Osteoblast (primary cell): ENCODE results near the gene SAA4. TPM values are rescaled to one million over a fixed set of nuclear protein-coding genes. Genes with fewer than 3 reads are reported as not detected.

Experiments
- DNase-seq: peaks from one replicate; pipeline ENCODE4 v3.0.0; 2011; ENCODE audit warnings: low spot score, mixed read lengths; ENCODE audit not compliant: insufficient read length; ENCODE audit errors: missing footprints
- H2AFZ ChIP-seq: 2 replicates; pipeline ENCODE4 v1.6.0; 2011; ENCODE audit warnings: mild to moderate bottlenecking, low read length
- H3K27ac ChIP-seq: 2 replicates; pipeline ENCODE4 v1.5.1; 2011; ENCODE audit warnings: mild to moderate bottlenecking, low read depth, low read length, moderate library complexity
- H3K27me3 ChIP-seq: 2 replicates; pipeline ENCODE4 v1.6.0; 2012; ENCODE audit warnings: mild to moderate bottlenecking, control low read depth, inconsistent platforms, low read length, moderate library complexity; ENCODE audit not compliant: insufficient read depth
- H3K36me3 ChIP-seq: 2 replicates; pipeline ENCODE4 v1.5.1; 2011; ENCODE audit warnings: mild to moderate bottlenecking, low read length, control low read depth, moderate library complexity; ENCODE audit not compliant: insufficient read depth
- H3K4me1 ChIP-seq: 2 replicates; pipeline ENCODE4 v1.5.1; 2011; ENCODE audit warnings: mild to moderate bottlenecking, low read length, control low read depth, moderate library complexity; ENCODE audit not compliant: insufficient read depth
- H3K4me2 ChIP-seq: 2 replicates; pipeline ENCODE4 v1.6.0; 2011; ENCODE audit warnings: mild to moderate bottlenecking, low read length; ENCODE audit not compliant: insufficient read depth
- H3K4me3 ChIP-seq: fragments of 200-600 bp; sonication (generic); 3 replicates; pipeline ENCODE4 v1.5.1; 2012; ENCODE audit warnings: mild to moderate bottlenecking, low read length, inconsistent platforms; ENCODE audit not compliant: insufficient read depth
- H3K79me2 ChIP-seq: 2 replicates; pipeline ENCODE4 v1.6.0; 2012; ENCODE audit warnings: mild to moderate bottlenecking, low read length, control low read depth, inconsistent platforms; ENCODE audit not compliant: insufficient read depth
- H3K9me3 ChIP-seq: 2 replicates; pipeline ENCODE4 v1.5.1; 2011; ENCODE audit warnings: low read depth, low read length, control low read depth
- H4K20me1 ChIP-seq: 2 replicates; pipeline ENCODE4 v1.6.0; 2012; ENCODE audit warnings: mild to moderate bottlenecking, low read length, control low read depth; ENCODE audit not compliant: insufficient read depth
- total RNA-seq: library from RNA; depleted of rRNA; stranded (reverse); fragments of >200 nt; gene quantifications from 2 replicates; pipeline ENCODE4 v1.2.3, GENCODE V29; 2012
- TF ChIP-seq, protein P1 (sequence below): IDR thresholded peaks from 2 replicates; pipeline ENCODE4 v1.5.1; 2011; ENCODE audit warnings: mild to moderate bottlenecking, low read depth, low read length, moderate library complexity; ENCODE audit errors: extremely low read depth

SAA4 gene
- total RNA-seq, 1 donor = not detected

DNA sequence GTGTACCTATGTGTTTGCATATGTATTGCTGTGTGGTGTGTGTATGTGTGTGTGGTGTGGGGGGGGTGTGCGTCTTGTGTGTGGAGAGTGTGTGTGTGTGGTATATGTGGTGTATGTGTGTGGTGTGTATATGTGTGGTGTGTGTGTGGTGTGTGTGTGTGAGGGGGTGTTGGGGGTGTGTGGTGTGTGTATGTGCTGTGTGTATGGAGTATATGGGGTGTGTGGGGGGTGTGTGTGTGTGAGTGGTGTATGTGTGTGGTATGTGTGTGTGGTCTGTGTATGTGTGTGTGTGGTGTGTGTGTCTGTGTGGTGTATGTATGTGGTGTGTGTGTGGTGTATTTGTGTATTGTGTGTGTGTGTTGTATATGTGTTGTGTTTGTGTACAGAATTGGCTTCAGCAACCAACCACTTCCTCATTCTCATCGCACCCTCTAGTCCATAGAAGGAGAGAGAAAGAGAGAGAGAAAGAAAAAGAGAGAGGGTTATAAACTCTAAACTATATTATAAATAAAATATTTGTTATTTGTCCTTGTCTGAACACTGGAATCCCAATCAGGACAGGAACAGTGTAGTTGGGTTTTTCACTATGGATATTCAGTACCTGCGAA is 13.7 kb downstream of the SAA4 start:
- Histone ChIP-seq H3K9me3 (no peaks in the 10 kb centered on the region), H3K27ac (no peak overlapping the region), H3K79me2 (no peaks in the 10 kb centered on the region), H3K36me3 (no peaks in the 10 kb centered on the region), H2AFZ (no peak overlapping the region), H4K20me1 (no peaks in the 10 kb centered on the region), H3K4me1 (no peaks in the 10 kb centered on the region), H3K4me3 (no peak overlapping the region), H3K27me3 (peaks cover 5% of the 10 kb centered on the region), H3K4me2 (no peak overlapping the region)
- TF ChIP-seq, protein P1, sequence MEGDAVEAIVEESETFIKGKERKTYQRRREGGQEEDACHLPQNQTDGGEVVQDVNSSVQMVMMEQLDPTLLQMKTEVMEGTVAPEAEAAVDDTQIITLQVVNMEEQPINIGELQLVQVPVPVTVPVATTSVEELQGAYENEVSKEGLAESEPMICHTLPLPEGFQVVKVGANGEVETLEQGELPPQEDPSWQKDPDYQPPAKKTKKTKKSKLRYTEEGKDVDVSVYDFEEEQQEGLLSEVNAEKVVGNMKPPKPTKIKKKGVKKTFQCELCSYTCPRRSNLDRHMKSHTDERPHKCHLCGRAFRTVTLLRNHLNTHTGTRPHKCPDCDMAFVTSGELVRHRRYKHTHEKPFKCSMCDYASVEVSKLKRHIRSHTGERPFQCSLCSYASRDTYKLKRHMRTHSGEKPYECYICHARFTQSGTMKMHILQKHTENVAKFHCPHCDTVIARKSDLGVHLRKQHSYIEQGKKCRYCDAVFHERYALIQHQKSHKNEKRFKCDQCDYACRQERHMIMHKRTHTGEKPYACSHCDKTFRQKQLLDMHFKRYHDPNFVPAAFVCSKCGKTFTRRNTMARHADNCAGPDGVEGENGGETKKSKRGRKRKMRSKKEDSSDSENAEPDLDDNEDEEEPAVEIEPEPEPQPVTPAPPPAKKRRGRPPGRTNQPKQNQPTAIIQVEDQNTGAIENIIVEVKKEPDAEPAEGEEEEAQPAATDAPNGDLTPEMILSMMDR = no peak
- no peak for DNase-seq

DNA sequence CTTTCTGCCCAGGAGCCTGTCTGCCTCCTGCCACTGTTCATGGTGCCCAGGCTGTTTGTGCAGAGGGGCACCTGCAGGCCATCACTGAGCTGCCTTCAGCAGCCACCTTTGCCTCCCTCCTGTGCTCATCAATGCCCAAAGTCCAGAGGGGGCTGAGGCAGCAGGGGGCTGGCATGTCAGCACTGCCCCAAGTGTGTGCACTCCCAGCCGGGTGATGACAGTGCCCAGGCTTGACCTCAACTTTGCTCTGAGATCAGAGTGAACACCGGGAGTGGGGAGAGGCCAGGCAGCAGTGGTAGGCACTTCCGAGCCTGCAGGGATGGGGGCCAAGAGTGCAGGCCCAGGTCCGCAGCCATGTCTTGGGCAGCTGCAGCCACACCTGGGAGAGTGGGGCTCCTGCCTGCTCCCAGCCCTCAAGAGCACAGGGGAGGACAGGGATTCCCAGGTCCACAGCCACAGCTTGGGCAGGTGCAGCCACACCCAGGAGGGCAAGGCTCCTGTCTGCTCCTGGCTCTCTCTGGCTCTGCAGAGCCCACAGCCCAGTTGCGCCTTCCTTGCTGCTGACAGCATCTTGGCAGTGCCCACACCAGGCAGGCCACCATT is 15.2 kb downstream of the SAA4 start:
- Histone ChIP-seq H2AFZ (no peak overlapping the region), H3K36me3 (no peaks in the 10 kb centered on the region), H3K4me1 (no peaks in the 10 kb centered on the region), H3K4me2 (no peak overlapping the region), H3K79me2 (no peaks in the 10 kb centered on the region), H3K27ac (no peak overlapping the region), H3K9me3 (no peaks in the 10 kb centered on the region), H4K20me1 (no peaks in the 10 kb centered on the region), H3K4me3 (no peak overlapping the region), H3K27me3 (peaks cover 3% of the 10 kb centered on the region)
- no peak for DNase-seq
- TF ChIP-seq, protein P1 = no peak

DNA sequence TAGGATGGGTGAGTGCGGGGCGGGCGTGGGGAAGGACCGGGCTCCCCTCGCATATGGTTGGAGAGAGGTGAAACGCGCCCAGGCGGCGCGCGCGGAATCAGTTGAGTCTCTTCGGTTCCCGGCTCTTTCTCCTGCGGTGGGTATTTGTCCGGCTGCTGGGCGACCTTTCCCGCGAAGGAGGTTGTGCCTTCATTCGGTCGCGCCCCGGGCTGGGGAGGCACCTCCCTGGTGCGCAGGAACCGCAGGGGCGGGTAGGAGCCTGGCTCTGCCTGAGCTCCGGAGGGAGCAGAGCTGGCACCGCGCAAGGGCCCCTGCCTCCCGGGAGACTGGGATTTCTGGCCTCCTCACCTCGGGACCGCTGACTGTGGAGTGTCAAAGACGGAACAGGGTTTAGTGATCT is 27.5 kb downstream of the SAA4 start:
- Histone ChIP-seq H4K20me1 (no peaks in the 10 kb centered on the region), H3K4me2 (no peak overlapping the region), H3K27me3 (peaks cover 10% of the 10 kb centered on the region), H3K4me1 (no peaks in the 10 kb centered on the region), H3K9me3 (no peaks in the 10 kb centered on the region), H3K4me3 (no peak overlapping the region), H2AFZ (no peak overlapping the region), H3K36me3 (no peaks in the 10 kb centered on the region), H3K27ac (no peak overlapping the region), H3K79me2 (no peaks in the 10 kb centered on the region)
- DNase-seq = no peak
- TF ChIP-seq, protein P1 = no peak

DNA sequence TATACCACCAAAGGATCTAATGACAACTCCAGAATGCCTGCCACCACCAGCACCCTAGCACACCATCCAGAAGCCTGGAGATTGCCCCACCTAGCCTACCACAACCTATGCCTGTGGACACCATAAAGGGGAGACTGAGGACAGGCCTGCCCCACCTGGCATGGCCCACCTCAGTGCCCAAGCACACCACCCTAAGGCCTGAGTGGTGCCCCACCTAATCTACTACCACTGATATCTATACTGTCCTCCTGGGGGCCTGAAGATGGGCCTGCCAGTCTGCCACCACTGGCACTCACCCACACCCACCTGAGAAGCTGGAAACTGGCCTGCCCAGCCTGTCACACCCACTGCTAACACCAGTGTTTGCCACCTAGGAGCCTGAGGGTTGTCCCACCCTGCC is 31.8 kb downstream of the SAA4 start:
- DNase-seq = no peak
- Histone ChIP-seq H3K27ac (no peak overlapping the region), H3K36me3 (no peaks in the 10 kb centered on the region), H3K4me3 (no peak overlapping the region), H3K79me2 (no peaks in the 10 kb centered on the region), H2AFZ (no peak overlapping the region), H3K4me2 (no peak overlapping the region), H3K9me3 (no peaks in the 10 kb centered on the region), H3K27me3 (peaks cover 4% of the 10 kb centered on the region), H4K20me1 (no peaks in the 10 kb centered on the region), H3K4me1 (no peaks in the 10 kb centered on the region)
- TF ChIP-seq, protein P1 = no peak
